Gastrocnemius medialis (tissue), 4 donors: Measurements from ENCODE around the gene ANKRD23. TPM values are rescaled to one million over a fixed set of nuclear protein-coding genes. Genes with fewer than 3 reads are reported as not detected.

Experiments used
- ATAC-seq, 2 donors: fragments of 150-250 bp; one replicate each; pipeline ENCODE4 v1.9.1; 2016
- DNase-seq, 2 donors: peaks; one replicate each; pipeline ENCODE4 v3.0.0-alpha.2; 2019
- H3K27ac ChIP-seq, 4 donors: fragments of 200-600 bp; sonication (generic); 1 replicate in 1 of 4; 2 replicates in 3 of 4; pipeline ENCODE4 v1.5.1; 2016 to 2018; ENCODE audit warnings: mild to moderate bottlenecking in 2 of 4, moderate library complexity in 1 of 4
- H3K27me3 ChIP-seq, 3 donors: fragments of 200-600 bp; sonication (generic) in 2 of 3; 1 replicate in 1 of 3; 2 replicates in 2 of 3; pipeline versions ENCODE4 v1.5.1 to v1.6.0; 2016 to 2019; ENCODE audit warnings: mild to moderate bottlenecking in 1 of 3, moderate library complexity in 1 of 3
- H3K36me3 ChIP-seq, 2 donors: fragments of 200-600 bp; sonication (generic) in 1 of 2; one replicate each; pipeline ENCODE4 v1.5.1; 2017 to 2018
- H3K4me1 ChIP-seq, 2 donors: fragments of 200-600 bp; sonication (generic) in 1 of 2; one replicate each; pipeline ENCODE4 v1.5.1; 2016 to 2017; ENCODE audit warnings: mild to moderate bottlenecking in 2 of 2
- H3K4me3 ChIP-seq, 4 donors: fragments of 200-600 bp; sonication (generic) in 3 of 4; 1 replicate in 1 of 4; 2 replicates in 3 of 4; pipeline ENCODE4 v1.5.1; 2016 to 2019; ENCODE audit warnings: mild to moderate bottlenecking in 2 of 4
- H3K9me3 ChIP-seq, 3 donors: fragments of 200-600 bp; sonication (generic) in 2 of 3; 1 replicate in 1 of 3; 2 replicates in 2 of 3; pipeline ENCODE4 v1.5.1; 2016 to 2019
- CTCF ChIP-seq, 5 experiments: fragments of 450-650 bp in 3 of 5; fragments of 200-600 bp in 2 of 5; sonication (generic) in 2 of 5; IDR thresholded peaks in 4 of 5; conservative IDR thresholded peaks in 1 of 5; 1 replicate in 4 of 5; 2 replicates in 1 of 5; pipeline ENCODE4 v1.5.1; 2016 to 2019; ENCODE audit warnings: antibody characterized with exemption in 5 of 5, mild to moderate bottlenecking in 3 of 5, moderate library complexity in 3 of 5
- POLR2A ChIP-seq, 2 donors: fragments of 450-650 bp; IDR thresholded peaks; one replicate each; pipeline ENCODE4 v1.6.1; 2017; ENCODE audit warnings: antibody characterized with exemption in 2 of 2, mild to moderate bottlenecking in 2 of 2, moderate library complexity in 2 of 2
- in situ Hi-C, 4 donors: fragments of 200-750 bp; cut with MboI; loops; one replicate each; pipeline versions ENCODE4 v1.15.0 to v1.8.0; 2017; ENCODE audit warnings: low sequenced_read_pairs in 4 of 4
- intact Hi-C: fragments of 100-400 bp; cut with DNase I; formaldehyde crosslinking; loops from one replicate; pipeline ENCODE4 v1.15.1; 2023; ENCODE audit warnings: low total_unique reads
- total RNA-seq, 4 donors: library from RNA; depleted of rRNA; stranded (reverse); fragments of >200 nt; gene quantifications; one replicate each; pipeline versions ENCODE4 v1.1.0 to v1.2.3, GENCODE V29; 2016

ANKRD23 gene
- total RNA-seq, 4 donors from 2014 or later = 642 to 1,565 (median 923) TPM

- intact Hi-C loops (no loop called here), in situ Hi-C loops (no loop called here)
- H3K4me3 ChIP-seq = no peak overlapping the region
- no peak for ATAC-seq
- DNase-seq = no peak
- no peaks in the 10 kb centered on the region for H3K27me3 ChIP-seq
- TF ChIP-seq POLR2A (IDR thresholded peaks at IDR 0.05) = no peak
- no peak for TF ChIP-seq CTCF (IDR thresholded peaks at IDR 0.05 in 4 of 5, conservative IDR thresholded peaks at IDR 0.05 in 1 of 5)
- H3K4me1 ChIP-seq = peaks cover 12 to 19% of the 10 kb centered on the region in 2 donors
- H3K9me3 ChIP-seq = no peaks in the 10 kb centered on the region
- peaks cover 0 to 48% of the 10 kb centered on the region in 2 donors for H3K36me3 ChIP-seq
- H3K27ac ChIP-seq = no peak overlapping the region
Measured at GRCh38 chr2:96861074-96861473, 17.3 kb upstream of the ANKRD23 start.

GRCh38 chr2:96860065-96861029, 16.5 kb upstream of the ANKRD23 start:
- Histone ChIP-seq H3K4me1 (peaks cover 12 to 19% of the 10 kb centered on the region in 2 donors), H3K9me3 (no peaks in the 10 kb centered on the region), H3K27me3 (no peaks in the 10 kb centered on the region), H3K4me3 (no peak overlapping the region), H3K27ac (peak overlapping the region in 3 of 4 donors; percentile 74 to 76 (median 74)), H3K36me3 (peaks cover 0 to 46% of the 10 kb centered on the region in 2 donors)
- ATAC-seq (no peak), DNase-seq (no peak)
- intact Hi-C loops = no loop called here
- TF ChIP-seq CTCF (IDR thresholded peaks at IDR 0.05 in 4 of 5, conservative IDR thresholded peaks at IDR 0.05 in 1 of 5) = no peak
- TF ChIP-seq POLR2A (IDR thresholded peaks at IDR 0.05) = no peak
- in situ Hi-C loops = no loop called here

GRCh38 chr2:96859681-96860064, 15.9 kb upstream of the ANKRD23 start:
- H3K36me3 ChIP-seq = peaks cover 0 to 39% of the 10 kb centered on the region in 2 donors
- no peaks in the 10 kb centered on the region for H3K27me3 ChIP-seq
- in situ Hi-C loops = loop anchor here in 3 of 4 donors (5.0 kb wide), 1 partner anchor 93 kb away; no protein-coding TSS in a partner anchor
- DNase-seq (no peak), ATAC-seq (no peak)
- no peaks in the 10 kb centered on the region for H3K9me3 ChIP-seq
- peaks cover 12 to 19% of the 10 kb centered on the region in 2 donors for H3K4me1 ChIP-seq
- TF ChIP-seq CTCF (IDR thresholded peaks at IDR 0.05 in 4 of 5, conservative IDR thresholded peaks at IDR 0.05 in 1 of 5) (no peak), POLR2A (IDR thresholded peaks at IDR 0.05) (no peak)
- intact Hi-C loops = loop anchor here (5.0 kb wide), 3 partner anchors 97 to 253 kb away; partner anchors contain the start of genes ANKRD36, CNNM4 and KANSL3
- H3K27ac ChIP-seq = peak overlapping the region; percentile 74 to 90 (median 75)
- H3K4me3 ChIP-seq = no peak overlapping the region

GRCh38 chr2:96859099-96859649, 15.4 kb upstream of the ANKRD23 start:
- Histone ChIP-seq H3K27ac (peak overlapping the region; percentile 74 to 90 (median 75)), H3K4me1 (peaks cover 12 to 19% of the 10 kb centered on the region in 2 donors), H3K27me3 (no peaks in the 10 kb centered on the region), H3K9me3 (no peaks in the 10 kb centered on the region), H3K36me3 (peaks cover 0 to 34% of the 10 kb centered on the region in 2 donors), H3K4me3 (peak overlapping the region in 3 of 4 donors; percentile 56 to 89 (median 87))
- DNase-seq (no peak), ATAC-seq (no peak)
- no peak for TF ChIP-seq POLR2A (IDR thresholded peaks at IDR 0.05)
- no peak for TF ChIP-seq CTCF (IDR thresholded peaks at IDR 0.05 in 4 of 5, conservative IDR thresholded peaks at IDR 0.05 in 1 of 5)
- in situ Hi-C loops (loop anchor here in 3 of 4 donors (5.0 kb wide), 1 partner anchor 93 kb away; no protein-coding TSS in a partner anchor), intact Hi-C loops (loop anchor here (5.0 kb wide), 3 partner anchors 97 to 253 kb away; partner anchors contain the start of genes ANKRD36, CNNM4 and KANSL3)
